ENCODE measurements around the gene CLEC2L.

The CLEC2L gene

GRCh38 chr7:139515266-139515665 is 8.2 kb upstream of the CLEC2L start:
- TF ChIP-seq CTCF (IDR thresholded peaks at IDR 0.05; ENCODE audit: low read depth, low read length), result no peak
- no peak for DNase-seq (ENCODE audit: low read depth in 2 of 2)
- H3K4me3 ChIP-seq (replicated peaks in 1 of 2; ENCODE audit: low read depth in 2 of 2, low read length in 2 of 2), result no peak overlapping the region

- TF ChIP-seq CTCF (IDR thresholded peaks at IDR 0.05; ENCODE audit: low read depth, low read length), result no peak
- no peak for DNase-seq (ENCODE audit: low read depth in 2 of 2)
- H3K4me3 ChIP-seq (replicated peaks in 1 of 2; ENCODE audit: low read depth in 2 of 2, low read length in 2 of 2), result no peak overlapping the region
These were observed 2.0 kb upstream of the CLEC2L start for GRCh38 chr7:139521439-139521838.

- TF ChIP-seq CTCF (IDR thresholded peaks at IDR 0.05; ENCODE audit: low read depth, low read length), result no peak
- no peak overlapping the region for H3K4me3 ChIP-seq (replicated peaks in 1 of 2; ENCODE audit: low read depth in 2 of 2, low read length in 2 of 2)
- no peak for DNase-seq (ENCODE audit: low read depth in 2 of 2)
These were observed 671 bp upstream of the CLEC2L start for GRCh38 chr7:139522830-139523198.

DNA sequence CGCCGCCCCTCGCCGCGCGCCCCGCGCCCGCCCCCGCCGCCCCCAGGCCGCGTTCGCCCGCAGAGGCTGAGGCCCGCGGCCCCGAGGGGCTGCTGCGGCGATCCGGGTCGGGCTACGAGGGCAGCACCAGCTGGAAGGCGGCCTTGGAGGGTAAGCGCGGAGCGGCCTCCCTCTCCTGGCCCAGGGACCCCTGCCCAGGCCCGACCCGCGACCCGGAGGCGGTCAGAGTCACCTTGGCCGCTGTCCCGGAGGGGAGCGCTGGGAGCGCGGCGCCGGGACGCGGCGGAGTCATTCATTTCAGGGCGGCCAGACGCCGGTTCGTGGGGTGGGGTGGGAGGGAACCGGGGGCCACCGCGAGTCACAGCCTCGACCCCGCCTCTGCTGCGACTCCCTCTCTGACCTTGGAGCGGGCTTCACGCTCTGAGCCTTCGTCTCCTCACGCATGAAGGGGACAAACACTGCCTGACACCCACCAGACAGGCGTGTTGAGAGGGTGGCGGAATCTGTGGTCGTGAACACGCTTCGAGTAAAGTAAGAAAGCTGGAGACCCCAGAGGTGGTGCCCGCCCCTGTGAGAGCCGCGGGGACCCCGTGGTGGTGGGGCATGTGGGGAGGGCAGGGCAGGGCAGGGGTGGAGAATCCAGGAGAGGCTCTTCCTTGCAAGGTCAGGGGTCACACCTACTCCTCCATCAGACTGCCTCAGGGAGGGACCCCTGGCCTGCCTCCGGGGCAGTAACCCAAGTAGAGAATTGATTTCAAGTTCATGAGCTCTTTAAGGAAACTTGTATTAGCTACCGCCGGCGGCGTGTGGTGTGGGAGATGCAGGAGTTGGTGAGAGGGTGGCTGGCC is 707 bp downstream of the CLEC2L start:
- no peak for DNase-seq (ENCODE audit: low read depth in 2 of 2)
- TF ChIP-seq CTCF (IDR thresholded peaks at IDR 0.05; ENCODE audit: low read depth, low read length), result no peak
- H3K4me3 ChIP-seq (replicated peaks in 1 of 2; ENCODE audit: low read depth in 2 of 2, low read length in 2 of 2), result no peak overlapping the region

DNA sequence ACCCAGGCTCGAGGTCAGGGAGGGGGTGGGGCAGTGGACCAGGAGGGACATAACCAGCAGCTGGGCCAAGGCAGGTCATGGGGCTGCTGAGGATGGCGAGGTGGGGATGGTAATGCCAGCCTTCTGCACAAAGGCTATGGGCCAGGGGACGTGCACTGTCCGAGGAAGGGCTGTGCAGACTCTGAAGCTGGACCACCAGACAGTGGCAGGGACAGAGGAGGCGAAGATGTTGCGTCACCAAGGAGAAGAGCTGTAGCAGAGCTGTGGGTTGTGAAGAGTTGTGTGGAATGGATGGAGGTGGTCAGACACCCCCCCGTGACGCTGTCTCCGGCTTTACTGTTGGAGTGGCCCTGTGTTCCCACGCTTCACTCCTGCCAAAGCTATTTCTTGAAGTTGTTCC is 1.8 kb downstream of the CLEC2L start:
- no peak for DNase-seq (ENCODE audit: low read depth in 2 of 2)
- no peak overlapping the region for H3K4me3 ChIP-seq (replicated peaks in 1 of 2; ENCODE audit: low read depth in 2 of 2, low read length in 2 of 2)
- no peak for TF ChIP-seq CTCF (IDR thresholded peaks at IDR 0.05; ENCODE audit: low read depth, low read length)

GRCh38 chr7:139525750-139526149 is 2.3 kb downstream of the CLEC2L start:
- DNase-seq (ENCODE audit: low read depth in 2 of 2), result no peak
- TF ChIP-seq CTCF (IDR thresholded peaks at IDR 0.05; ENCODE audit: low read depth, low read length), result no peak
- H3K4me3 ChIP-seq (replicated peaks in 1 of 2; ENCODE audit: low read depth in 2 of 2, low read length in 2 of 2), result no peak overlapping the region
